ENCODE measurements around the gene PPP1R12C.
A peak's percentile ranks its signal among the peaks of the same experiment; 100 is the strongest.

Gene PPP1R12C

GRCh38 chr19:55083004-55083850 lies 34.2 kb downstream of the PPP1R12C start:
- H3K4me3 ChIP-seq (ENCODE audit: low read depth, low read length), result no peak overlapping the region
- no peak for DNase-seq (ENCODE audit: low read depth, low spot score)
- in situ Hi-C loops (cut with HindIII; ENCODE audit: low sequenced_read_pairs), result no loop called here
- no peak for TF ChIP-seq CTCF (IDR thresholded peaks at IDR 0.05; ENCODE audit: low read depth, low read length)

GRCh38 chr19:55082020-55082851 lies 35.2 kb downstream of the PPP1R12C start:
- in situ Hi-C loops (cut with HindIII; ENCODE audit: low sequenced_read_pairs), result no loop called here
- H3K4me3 ChIP-seq (ENCODE audit: low read depth, low read length), result no peak overlapping the region
- TF ChIP-seq CTCF (IDR thresholded peaks at IDR 0.05; ENCODE audit: low read depth, low read length), result no peak
- DNase-seq (ENCODE audit: low read depth, low spot score), result peak; percentile 41

- H3K4me3 ChIP-seq (ENCODE audit: low read depth, low read length), result no peak overlapping the region
- in situ Hi-C loops (cut with HindIII; ENCODE audit: low sequenced_read_pairs), result no loop called here
- no peak for TF ChIP-seq CTCF (IDR thresholded peaks at IDR 0.05; ENCODE audit: low read depth, low read length)
- DNase-seq (ENCODE audit: low read depth, low spot score), result no peak
Measured at GRCh38 chr19:55081770-55082019, 35.7 kb downstream of the PPP1R12C start.

- in situ Hi-C loops (cut with HindIII; ENCODE audit: low sequenced_read_pairs), result no loop called here
- peak; percentile 68 for DNase-seq (ENCODE audit: low read depth, low spot score)
- no peak for TF ChIP-seq CTCF (IDR thresholded peaks at IDR 0.05; ENCODE audit: low read depth, low read length)
- H3K4me3 ChIP-seq (ENCODE audit: low read depth, low read length), result peak overlapping the region; percentile 39
Measured at GRCh38 chr19:55080968-55081769, 36.3 kb downstream of the PPP1R12C start.

- in situ Hi-C loops (cut with HindIII; ENCODE audit: low sequenced_read_pairs), result no loop called here
- no peak for TF ChIP-seq CTCF (IDR thresholded peaks at IDR 0.05; ENCODE audit: low read depth, low read length)
- no peak overlapping the region for H3K4me3 ChIP-seq (ENCODE audit: low read depth, low read length)
- peak; percentile 51 for DNase-seq (ENCODE audit: low read depth, low spot score)
Measured at GRCh38 chr19:55080121-55080967, 37.1 kb downstream of the PPP1R12C start.

All from astrocyte of the spinal cord (primary cell).